Measurements from ENCODE around the gene THSD4. TPM values are rescaled to one million over a fixed set of nuclear protein-coding genes. Genes with fewer than 3 reads are reported as not detected.

Gene THSD4
- total RNA-seq, 1 donor from 2014 or later: 5.1 TPM

DNA sequence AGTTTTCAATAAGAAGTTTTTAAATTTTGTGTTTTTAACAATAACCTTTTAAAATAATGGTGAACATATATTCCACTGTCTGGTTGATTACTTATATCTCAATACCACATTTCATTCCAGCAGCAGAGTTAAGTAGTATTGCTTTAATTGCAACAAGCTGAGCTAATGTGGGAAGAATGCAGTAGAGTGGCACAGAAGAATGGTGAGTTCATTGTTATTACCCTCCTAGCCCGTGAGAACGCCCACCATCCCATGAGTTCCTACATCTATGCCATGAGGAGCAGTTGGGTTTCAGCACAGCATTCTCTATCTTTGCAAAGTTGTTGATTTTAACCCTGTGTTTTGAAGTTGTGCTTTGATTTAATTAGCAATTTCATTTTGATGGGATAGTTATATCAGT lies 677.2 kb downstream of the THSD4 start:
- DNase-seq (ENCODE audit: low spot score): no peak

DNA sequence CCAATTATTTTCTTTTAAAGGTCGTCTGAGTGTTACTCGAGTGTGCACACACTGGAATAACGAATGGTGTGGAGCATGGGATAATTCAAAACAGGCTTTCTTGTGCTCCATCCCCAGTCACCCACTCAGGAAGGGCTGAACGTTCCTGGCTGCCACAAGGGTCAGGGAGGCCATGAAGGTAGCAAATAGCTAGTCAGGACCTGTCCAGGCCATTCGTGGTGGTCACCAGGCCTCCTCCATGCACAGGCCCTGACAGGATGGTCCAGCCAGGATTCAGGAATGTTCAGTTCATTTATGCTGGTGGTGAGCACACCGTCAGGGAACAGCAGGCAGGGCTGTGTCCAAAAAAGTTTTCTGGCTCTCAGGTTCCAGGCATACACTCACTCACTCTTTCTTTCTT lies 683.4 kb downstream of the THSD4 start:
- DNase-seq (ENCODE audit: low spot score): no peak

DNA sequence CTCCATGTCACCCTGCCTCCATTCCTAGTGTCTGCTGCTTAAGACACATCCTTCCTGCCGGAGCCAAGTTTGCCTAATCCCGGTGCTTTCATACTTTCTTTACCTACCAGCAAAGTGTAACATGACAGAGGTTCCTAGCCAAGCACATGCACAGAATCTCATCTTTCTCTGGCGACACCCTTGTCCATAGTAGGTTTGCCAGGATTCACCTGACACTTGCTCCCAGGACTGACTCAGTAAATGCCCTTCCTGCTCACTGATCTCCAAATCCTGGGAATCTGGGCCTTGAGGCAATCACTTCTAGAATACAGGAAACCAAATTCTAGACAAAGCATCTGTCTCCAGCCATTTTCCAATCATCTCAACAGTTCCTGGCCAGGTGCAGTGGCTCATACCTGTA lies 684.9 kb downstream of the THSD4 start:
- DNase-seq (ENCODE audit: low spot score): no peak

DNA sequence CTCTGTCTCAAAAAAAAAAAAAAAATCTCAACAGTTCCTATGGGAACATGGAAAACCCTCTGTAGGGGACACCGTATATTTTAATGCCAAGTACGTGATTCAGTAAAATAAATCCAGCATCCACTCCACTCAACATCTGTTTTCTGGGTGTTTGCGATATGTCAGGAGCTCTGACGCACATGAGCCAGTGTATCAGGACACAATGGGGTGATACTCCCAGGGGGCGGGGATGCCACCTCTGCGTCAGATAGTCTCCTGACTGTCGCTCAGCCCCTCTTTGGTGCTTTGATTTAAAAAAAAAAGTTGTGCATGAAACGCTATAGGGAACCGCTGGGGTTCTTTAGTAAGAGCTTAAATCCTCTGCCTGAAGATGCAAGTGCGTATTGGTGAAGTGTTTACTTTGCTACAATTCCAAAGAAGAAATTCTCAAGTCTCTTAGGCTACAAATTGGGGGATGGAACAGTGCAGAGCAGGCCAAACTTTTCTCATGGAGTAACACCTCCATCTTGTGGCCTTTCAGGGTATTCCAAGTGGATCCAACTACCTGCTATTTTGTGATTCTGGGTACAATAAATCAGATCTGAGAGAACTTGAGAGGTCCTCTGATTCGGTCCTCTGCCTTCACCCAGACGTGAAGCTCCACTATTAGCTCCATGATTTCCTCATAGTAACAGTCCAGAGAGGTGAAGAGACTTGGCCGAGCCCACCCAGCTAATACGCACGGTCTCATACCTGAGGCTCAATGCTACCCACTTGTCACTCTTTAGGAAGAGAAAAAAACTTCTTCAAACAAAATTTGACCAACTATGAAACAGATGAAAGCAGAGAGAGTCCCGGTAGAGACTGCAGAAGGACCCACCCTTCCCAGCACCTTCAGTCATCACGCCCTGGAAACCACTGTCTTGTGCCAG lies 685.8 kb downstream of the THSD4 start:
- no peak for DNase-seq (ENCODE audit: low spot score)

DNA sequence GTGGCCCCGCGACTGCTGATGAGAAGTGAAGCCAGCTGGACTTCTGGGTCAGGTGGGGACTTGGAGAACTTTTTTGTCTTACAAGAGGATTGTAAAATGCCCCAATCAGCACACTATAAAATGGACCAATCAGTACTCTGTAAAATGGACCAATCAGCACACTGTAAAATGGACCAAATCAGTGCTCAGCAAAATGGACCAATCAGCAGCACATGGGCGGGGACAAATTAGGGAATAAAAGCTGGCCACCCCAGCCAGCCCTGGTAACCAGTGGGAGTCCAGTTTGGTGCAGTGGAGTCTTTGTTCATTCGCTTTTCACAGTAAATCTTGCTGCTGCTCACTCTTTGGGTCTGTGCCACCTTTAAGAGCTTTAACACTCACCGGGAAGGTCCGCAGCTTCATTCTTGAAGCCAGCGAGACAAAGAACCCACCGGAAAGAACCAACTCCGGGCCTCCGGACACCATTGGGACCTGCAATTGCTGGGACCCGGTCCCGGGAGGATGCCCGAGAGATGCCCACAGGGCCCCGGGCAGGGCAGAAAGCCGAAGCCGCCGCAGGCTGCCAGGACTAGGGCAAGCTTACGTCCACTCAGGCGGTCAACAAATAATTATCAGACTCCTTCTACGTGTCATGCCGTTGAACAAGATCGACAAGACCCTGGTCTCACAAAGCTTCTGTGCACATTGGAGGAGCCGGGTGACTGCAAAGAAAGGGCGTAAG lies 686.8 kb downstream of the THSD4 start:
- no peak for DNase-seq (ENCODE audit: low spot score)

DNA sequence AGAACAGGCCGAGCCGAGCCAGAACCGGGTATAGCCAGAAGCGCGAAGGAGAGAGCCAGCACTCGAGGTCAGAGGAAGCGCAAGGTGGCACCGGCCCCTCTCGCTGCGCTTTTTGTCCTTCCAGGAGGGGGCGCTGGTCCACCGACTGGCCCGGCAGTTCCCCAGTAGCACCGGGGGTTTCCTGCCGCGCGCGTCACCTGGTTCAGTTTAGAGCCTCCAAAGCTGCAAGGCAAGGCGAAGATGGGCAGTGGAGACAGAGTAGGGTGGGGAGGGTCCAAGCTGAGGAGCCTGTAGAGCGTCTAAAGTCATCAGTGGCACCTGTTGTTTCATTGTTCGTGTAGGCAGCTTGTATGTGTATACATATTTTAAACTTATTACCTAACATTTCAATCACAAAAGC lies 687.5 kb downstream of the THSD4 start:
- no peak for DNase-seq (ENCODE audit: low spot score)

DNA sequence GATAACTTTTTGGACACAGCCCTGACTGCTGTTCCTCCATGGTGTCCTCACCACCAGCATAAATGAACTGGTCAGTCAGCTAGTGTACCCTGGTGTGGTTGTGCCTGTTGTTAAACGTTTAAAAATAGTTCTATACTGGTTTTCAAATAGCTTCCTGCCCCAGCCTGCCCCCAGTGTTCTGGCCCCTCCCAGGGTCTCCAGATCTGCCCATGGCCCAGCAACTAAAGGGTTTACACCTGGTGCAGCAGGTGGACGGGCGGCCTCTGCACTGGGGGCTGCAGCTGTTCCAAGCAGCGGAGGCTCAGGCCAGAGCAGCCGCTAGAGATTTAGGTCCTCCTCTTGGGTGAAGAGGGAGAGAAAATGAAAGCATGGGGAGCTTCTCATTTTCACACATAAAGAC lies 689.0 kb downstream of the THSD4 start:
- DNase-seq (ENCODE audit: low spot score): no peak

DNA sequence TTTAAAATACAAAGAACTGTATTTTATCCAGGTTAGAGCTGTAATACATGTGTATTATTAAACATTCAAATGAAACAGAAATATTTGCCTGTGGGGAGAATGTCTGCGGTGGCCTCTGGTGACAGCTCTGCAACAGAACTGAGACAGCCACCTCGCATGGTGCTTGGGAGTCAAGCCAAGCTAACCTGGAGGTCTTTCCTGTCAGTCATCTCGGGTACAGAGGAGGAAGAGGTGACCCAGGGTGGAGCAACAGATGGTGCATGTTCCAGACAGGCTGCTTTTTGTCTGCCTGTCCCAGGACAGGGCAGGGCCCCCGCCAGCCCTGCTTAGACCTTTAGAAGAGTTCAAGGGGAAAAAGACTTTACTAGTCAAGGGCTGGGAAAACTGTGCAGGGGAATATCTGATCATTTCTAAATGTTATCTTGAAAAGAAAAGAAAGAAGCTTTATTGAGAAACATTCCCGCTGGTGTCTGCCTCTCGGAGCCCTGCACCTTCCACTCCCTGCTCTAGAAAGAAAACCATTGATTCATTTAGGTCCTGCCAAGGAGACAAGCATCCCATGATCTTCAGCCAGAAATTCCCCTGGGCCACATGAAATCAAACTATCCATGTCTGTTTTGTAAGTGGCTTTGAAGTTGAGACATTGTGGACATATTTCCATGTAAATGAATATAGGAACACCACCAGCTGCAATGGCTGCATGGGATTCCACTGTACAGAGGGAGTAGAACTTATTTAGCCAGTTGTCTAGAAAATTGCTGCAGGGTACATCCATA lies 689.6 kb downstream of the THSD4 start:
- DNase-seq (ENCODE audit: low spot score): no peak

DNA sequence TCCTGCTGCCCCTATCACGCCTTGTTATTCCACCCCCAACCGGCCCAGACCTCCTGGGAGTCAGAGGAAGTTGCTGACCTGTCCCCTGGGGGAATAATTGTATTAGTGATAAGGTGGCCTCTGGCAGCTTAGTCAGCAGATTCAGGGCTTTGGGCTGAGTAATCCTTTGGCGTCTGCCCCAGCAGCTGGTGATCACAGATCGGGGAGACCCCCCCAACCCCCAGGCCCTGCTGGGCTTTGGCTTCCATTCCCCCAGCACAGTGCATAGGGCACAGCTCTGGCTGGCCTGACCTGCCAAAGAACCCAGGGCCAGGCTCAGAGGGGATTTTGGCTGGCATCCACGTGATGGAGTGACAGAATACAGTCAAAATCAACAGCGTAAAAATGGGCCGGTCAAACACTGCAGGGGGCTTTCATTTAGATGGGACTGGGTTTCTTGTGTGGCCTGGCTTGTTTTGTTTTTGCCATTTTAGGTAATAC lies 691.2 kb downstream of the THSD4 start:
- no peak for DNase-seq (ENCODE audit: low spot score)

DNA sequence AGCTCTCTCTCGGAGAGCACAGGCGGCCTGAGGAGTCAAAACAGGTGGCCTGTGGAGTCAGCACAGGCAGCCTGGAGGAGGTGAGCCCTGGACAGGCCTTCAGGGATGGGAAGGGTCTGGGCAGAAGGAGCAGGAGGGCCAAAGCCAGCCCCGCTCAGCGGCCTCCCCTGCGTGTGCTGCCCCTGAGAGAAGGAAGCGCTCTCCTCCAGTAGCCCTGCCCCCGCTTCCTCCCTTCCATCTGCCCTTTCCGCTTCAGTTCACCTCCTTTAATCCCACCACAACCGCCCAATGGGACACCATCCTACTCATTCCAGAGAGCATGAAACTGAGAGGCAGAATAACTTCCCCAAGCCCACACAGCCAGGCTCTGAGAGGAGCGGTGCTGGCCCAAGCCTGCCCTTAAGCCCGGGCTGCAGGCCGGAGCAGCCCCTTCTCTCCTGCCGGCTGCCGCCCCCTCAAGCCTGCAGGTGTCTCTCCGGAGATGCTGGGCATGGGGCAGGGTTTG lies 691.9 kb downstream of the THSD4 start:
- no peak for DNase-seq (ENCODE audit: low spot score)

DNA sequence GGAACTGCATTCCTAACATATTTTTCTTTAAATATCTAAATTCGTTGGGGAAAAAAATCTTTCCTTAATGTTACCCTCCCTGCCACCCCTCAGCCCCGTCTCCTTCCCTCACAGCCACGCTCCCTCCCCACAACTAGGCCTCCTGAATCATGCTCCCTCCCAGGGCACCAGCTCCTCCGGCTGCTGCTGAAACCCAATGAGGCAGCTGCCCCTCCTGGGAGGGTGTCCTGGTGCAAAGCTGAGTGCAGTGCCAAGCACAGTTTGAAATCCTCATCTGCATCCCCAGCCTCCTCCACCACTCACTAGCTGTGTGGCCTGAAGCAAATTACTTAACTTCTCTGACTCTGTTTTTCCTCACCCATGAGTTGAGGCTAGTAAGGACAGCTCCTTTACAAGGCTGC lies 692.4 kb downstream of the THSD4 start:
- DNase-seq (ENCODE audit: low spot score): no peak

DNA sequence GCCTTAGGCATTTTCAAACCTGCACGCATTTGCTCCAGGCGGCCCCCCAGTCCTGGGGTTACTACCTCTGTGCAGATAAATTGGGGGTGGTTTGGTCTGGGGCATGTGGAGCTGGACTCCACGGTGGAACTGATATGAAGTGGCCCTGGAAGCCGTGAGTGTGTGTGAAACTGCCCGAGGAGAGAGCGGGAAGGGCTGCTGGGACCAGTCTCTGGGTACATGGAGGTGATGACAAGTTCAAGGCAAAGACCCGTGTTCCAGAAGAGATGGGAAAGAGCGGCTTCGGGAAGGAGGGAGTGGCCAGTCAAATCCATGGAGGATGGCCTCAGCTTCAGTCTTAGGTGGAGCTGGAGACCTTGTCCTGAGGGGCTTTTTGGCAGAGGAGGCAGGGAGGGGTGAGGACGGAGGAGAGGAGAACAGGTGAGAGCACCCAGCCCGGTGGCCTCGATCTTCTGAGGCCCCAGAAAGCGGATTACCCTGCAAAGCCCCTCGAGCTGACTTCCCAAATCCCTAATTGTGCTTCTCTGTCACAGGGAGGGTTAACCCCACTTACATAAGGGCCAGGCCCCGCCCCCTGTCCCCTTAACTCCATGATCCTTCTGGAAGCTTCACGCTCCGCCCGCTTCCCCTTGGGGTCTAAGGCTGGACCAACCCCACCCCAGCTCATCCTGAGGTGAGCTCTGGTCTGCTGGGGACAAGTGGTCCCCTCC lies 693.2 kb downstream of the THSD4 start:
- no peak for DNase-seq (ENCODE audit: low spot score)

DNA sequence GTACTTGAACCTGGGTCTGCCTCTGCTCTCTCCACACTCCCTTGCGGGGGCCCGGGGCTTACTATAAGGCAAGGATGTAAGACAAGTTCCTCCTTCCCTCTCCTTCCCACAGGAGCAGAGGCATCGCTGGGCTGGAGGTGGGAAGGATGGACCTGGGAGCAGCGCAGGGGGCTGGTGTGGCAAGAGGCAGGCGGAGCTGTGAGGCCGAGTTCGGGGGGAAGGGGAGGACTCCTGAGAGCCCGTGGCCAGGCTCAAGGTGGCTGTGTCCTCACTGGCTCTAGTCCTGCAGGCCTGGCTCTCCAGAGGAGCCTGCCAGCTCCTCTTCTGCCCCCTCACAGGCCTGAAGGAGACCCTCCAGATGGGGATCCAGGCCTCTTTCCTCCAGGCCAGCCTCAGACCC lies 694.1 kb downstream of the THSD4 start:
- no peak for DNase-seq (ENCODE audit: low spot score)

DNA sequence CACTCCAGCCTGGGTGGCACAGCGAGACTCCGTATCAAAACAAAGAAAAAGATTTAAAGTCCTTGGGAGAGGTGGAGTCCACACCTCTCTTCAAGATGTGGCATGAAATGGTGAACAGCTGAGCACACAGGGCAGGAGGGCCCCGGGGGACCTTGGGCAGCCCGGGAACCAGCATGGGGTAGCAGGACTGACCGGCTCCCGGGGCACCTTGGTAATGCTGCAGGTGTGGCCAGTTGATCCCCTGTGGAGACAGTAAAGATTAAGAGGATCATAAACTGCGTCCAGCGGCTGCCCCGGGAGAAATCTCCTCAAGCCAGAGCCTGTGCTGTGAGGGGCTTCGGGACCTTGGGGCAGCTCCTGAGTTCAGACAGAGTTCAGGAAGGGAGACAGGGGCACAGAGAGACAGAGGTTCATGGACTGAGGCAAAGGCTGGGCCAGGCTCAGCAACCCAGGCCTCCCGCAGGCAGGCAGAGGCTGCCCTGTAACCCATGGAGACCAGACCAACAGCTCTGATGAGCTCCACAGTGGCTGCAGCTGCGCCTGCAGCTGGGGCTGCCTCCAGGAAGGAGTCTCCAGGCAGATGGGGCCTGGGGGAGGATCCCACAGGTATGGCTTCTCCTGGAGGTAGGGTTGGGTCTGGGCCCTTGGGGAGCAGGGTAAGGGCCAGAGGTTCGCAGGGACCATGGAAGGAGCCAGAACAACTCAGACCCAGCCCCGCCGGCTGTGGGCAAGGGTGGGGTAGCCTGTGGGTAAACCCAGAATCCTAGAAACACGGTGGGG lies 695.2 kb downstream of the THSD4 start, which contains the start of gene NR2E3:
Gene NR2E3, plus strand, starts transcription at position 299 of the 780 bp plus-strand sequence. Its CDS starts 190 bp downstream, at position 489.
- DNase-seq (ENCODE audit: low spot score): no peak

DNA sequence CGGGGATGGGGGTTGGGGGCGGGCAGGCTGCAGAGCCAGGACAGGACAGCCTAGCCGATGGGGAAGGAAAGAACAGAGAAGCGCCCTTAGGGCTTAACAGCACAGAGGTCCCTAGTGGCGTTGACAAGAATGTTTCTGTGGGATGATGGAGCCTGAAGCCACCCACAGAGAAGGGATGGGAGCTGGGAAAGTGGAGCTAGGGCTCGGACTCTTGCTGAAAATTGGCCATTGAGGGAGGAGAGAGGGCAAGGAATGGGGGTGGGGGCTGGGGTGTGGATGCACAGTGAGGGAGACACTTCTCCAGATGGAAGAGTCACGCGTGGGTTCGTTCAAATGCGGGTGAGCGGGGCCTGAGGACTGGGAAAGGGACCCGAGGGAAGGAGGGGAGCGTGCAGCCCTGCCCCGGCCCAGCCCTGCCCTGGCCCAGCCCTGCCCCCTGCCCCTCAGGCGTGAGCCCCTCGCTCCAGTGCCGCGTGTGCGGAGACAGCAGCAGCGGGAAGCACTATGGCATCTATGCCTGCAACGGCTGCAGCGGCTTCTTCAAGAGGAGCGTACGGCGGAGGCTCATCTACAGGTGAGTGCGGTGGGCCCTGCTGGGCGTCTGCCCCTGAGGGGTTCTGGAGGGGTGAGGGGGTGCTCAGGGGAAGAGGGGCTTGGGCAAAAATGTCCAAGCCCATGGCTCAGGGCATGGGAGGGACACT lies 695.9 kb downstream of the THSD4 start:
- no peak for DNase-seq (ENCODE audit: low spot score)

DNA sequence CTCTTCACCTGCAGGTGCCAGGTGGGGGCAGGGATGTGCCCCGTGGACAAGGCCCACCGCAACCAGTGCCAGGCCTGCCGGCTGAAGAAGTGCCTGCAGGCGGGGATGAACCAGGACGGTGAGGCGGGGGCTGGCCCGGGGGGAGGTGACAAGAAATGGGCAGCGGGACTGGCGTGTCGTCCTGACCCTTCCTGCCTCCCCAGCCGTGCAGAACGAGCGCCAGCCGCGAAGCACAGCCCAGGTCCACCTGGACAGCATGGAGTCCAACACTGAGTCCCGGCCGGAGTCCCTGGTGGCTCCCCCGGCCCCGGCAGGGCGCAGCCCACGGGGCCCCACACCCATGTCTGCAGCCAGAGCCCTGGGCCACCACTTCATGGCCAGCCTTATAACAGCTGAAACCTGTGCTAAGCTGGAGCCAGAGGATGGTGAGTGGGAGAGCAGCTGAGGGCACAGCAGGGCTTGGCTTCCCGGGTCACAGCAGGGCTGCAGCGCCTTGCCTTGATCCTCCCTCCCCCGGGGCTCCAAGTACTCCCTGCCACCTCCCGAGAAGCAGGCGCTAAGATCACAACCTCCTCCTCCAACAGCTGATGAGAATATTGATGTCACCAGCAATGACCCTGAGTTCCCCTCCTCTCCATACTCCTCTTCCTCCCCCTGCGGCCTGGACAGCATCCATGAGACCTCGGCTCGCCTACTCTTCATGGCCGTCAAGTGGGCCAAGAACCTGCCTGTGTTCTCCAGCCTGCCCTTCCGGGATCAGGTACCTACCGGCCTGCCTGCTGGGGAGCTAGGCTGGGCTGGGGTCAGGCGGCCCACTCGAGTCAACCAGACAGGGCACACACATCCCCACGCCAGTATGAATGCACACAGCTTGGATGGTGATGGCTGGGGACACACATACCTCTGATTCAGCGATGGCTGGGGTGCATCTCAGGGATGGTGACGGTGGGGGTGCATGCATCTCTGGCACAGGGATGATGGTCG lies 696.8 kb downstream of the THSD4 start:
- DNase-seq (ENCODE audit: low spot score): no peak

DNA sequence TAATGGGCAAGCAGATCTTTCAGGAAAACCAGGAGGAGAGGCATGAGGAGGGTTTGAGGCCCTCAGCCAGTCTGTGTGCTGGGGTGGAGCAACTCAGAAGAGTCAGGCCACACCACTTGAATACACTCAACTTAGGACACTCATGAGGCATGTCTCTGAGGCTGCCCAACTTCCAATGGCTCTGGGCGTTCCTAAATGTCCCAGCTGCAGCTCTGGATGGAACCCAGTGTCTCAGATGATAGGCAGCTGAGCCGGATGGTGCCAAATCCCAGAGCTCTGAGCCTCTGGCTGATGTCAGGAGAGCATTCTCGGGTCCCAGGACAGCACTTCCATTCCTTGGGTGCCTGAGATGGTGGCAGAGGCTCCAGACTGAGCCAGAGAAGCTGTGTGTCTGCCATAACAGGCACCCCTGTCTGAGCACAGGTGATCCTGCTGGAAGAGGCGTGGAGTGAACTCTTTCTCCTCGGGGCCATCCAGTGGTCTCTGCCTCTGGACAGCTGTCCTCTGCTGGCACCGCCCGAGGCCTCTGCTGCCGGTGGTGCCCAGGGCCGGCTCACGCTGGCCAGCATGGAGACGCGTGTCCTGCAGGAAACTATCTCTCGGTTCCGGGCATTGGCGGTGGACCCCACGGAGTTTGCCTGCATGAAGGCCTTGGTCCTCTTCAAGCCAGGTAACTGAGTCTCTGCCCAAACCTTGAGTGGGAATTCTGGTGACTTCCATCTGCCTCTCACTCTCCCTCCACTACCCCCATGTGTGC lies 697.9 kb downstream of the THSD4 start:
- no peak for DNase-seq (ENCODE audit: low spot score)

All from mesenteric fat pad (tissue), 1 donor.